ES-I3 (cell line): ENCODE results near the gene FUT6.

Experiments used
- H3K36me3 ChIP-seq: 2 replicates; pipeline ENCODE4 v1.6.1; 2013; ENCODE audit warnings: mild to moderate bottlenecking, low read length, control low read depth, moderate library complexity; ENCODE audit not compliant: insufficient read depth
- H3K4me1 ChIP-seq: 2 replicates; pipeline ENCODE4 v1.6.1; 2013; ENCODE audit warnings: mild to moderate bottlenecking, control low read depth, low read length; ENCODE audit not compliant: insufficient read depth
- H3K9ac ChIP-seq: 2 replicates; pipeline ENCODE4 v1.6.1; 2013; ENCODE audit warnings: low read depth, mild to moderate bottlenecking, low read length, moderate library complexity
- H3K9me3 ChIP-seq: 2 replicates; pipeline ENCODE4 v1.6.1; 2013; ENCODE audit warnings: mild to moderate bottlenecking, low read length, moderate library complexity; ENCODE audit not compliant: control insufficient read depth, insufficient read depth

The FUT6 gene

GRCh38 chr19:5809053-5809452 lies 30.4 kb downstream of the FUT6 start:
- H3K9me3 ChIP-seq, result no peaks in the 10 kb centered on the region
- H3K4me1 ChIP-seq, result peaks cover 5% of the 10 kb centered on the region; the same call in 1 of the 2 replicates
- no peak overlapping the region for H3K9ac ChIP-seq
- H3K36me3 ChIP-seq, result no peaks in the 10 kb centered on the region

- Histone ChIP-seq H3K9ac (no peak overlapping the region), H3K4me1 (peaks cover 5% of the 10 kb centered on the region; the same call in 1 of the 2 replicates), H3K9me3 (0 out of 2 replicates have a peak, but pooled peaks cover under 1% of the 10 kb centered on the region), H3K36me3 (no peaks in the 10 kb centered on the region)
Measured at GRCh38 chr19:5808120-5808816, 31.2 kb downstream of the FUT6 start.

GRCh38 chr19:5806905-5807304 lies 32.6 kb downstream of the FUT6 start:
- Histone ChIP-seq H3K9me3 (0 out of 2 replicates have a peak, but pooled peaks cover 4% of the 10 kb centered on the region), H3K4me1 (peaks cover 5% of the 10 kb centered on the region; the same call in 1 of the 2 replicates), H3K9ac (no peak overlapping the region), H3K36me3 (no peaks in the 10 kb centered on the region)

GRCh38 chr19:5806133-5806489 lies 33.4 kb downstream of the FUT6 start:
- Histone ChIP-seq H3K9me3 (0 out of 2 replicates have a peak, but pooled peaks cover 4% of the 10 kb centered on the region), H3K9ac (peak overlapping the region; percentile 65; the same call in 1 of the 2 replicates), H3K4me1 (peaks cover 5% of the 10 kb centered on the region; the same call in 1 of the 2 replicates), H3K36me3 (no peaks in the 10 kb centered on the region)

GRCh38 chr19:5805462-5806132 lies 33.9 kb downstream of the FUT6 start:
- Histone ChIP-seq H3K36me3 (no peaks in the 10 kb centered on the region), H3K4me1 (peaks cover 5% of the 10 kb centered on the region; the same call in 1 of the 2 replicates), H3K9me3 (0 out of 2 replicates have a peak, but pooled peaks cover 4% of the 10 kb centered on the region), H3K9ac (peak overlapping the region; percentile 65; the same call in 1 of the 2 replicates)

- H3K9ac ChIP-seq, result peak within 1 kb of the TSS; percentile 65; the same call in 1 of the 2 replicates
- 0 out of 2 replicates have a peak, but pooled peaks cover 4% of the 10 kb centered on the region for H3K9me3 ChIP-seq
- H3K4me1 ChIP-seq, result peaks cover 5% of the 10 kb centered on the region; the same call in 1 of the 2 replicates
- H3K36me3 ChIP-seq, result no peaks in the 10 kb centered on the region
Measured at GRCh38 chr19:5804516-5805461, 34.7 kb downstream of the FUT6 start, which contains the start of gene NRTN. Gene NRTN (plus strand): TSS chr19:5805067. CDS start chr19:5824166, 19,099 bp downstream.

- Histone ChIP-seq H3K36me3 (no peaks in the 10 kb centered on the region), H3K9ac (peak overlapping the region; percentile 50; the same call in 1 of the 2 replicates), H3K9me3 (0 out of 2 replicates have a peak, but pooled peaks cover 4% of the 10 kb centered on the region), H3K4me1 (peaks cover 5% of the 10 kb centered on the region; the same call in 1 of the 2 replicates)
Measured at GRCh38 chr19:5803752-5804515, 35.6 kb downstream of the FUT6 start.

- Histone ChIP-seq H3K36me3 (no peaks in the 10 kb centered on the region), H3K9me3 (0 out of 2 replicates have a peak, but pooled peaks cover 4% of the 10 kb centered on the region), H3K9ac (peak overlapping the region; percentile 50; the same call in 1 of the 2 replicates), H3K4me1 (peaks cover 5% of the 10 kb centered on the region; the same call in 1 of the 2 replicates)
Measured at GRCh38 chr19:5803441-5803751, 36.1 kb downstream of the FUT6 start.

GRCh38 chr19:5801796-5802619 lies 37.5 kb downstream of the FUT6 start:
- Histone ChIP-seq H3K4me1 (peaks cover 5% of the 10 kb centered on the region; the same call in 1 of the 2 replicates), H3K9me3 (0 out of 2 replicates have a peak, but pooled peaks cover 4% of the 10 kb centered on the region), H3K9ac (peak overlapping the region; percentile 15; the same call in 1 of the 2 replicates), H3K36me3 (no peaks in the 10 kb centered on the region)

GRCh38 chr19:5800361-5801270 lies 38.9 kb downstream of the FUT6 start:
- Histone ChIP-seq H3K9ac (no peak overlapping the region), H3K9me3 (0 out of 2 replicates have a peak, but pooled peaks cover 4% of the 10 kb centered on the region), H3K36me3 (no peaks in the 10 kb centered on the region), H3K4me1 (no peaks in the 10 kb centered on the region)

GRCh38 chr19:5799247-5800241 lies 40.0 kb downstream of the FUT6 start:
- H3K9me3 ChIP-seq, result 0 out of 2 replicates have a peak, but pooled peaks cover 4% of the 10 kb centered on the region
- no peaks in the 10 kb centered on the region for H3K36me3 ChIP-seq
- H3K9ac ChIP-seq, result no peak overlapping the region
- H3K4me1 ChIP-seq, result no peaks in the 10 kb centered on the region
